GM12872 (cell line): Measurements from ENCODE around the gene UBE2G1.

Experiments used
- TF ChIP-seq, protein P1 (sequence below): IDR thresholded peaks from 3 replicates; pipeline ENCODE4 v1.5.1; 2011; ENCODE audit warnings: low read depth, mild to moderate bottlenecking, low read length, moderate library complexity; ENCODE audit not compliant: insufficient read depth

The UBE2G1 gene

GRCh38 chr17:4272213-4272971 is 94.1 kb downstream of the UBE2G1 start:
- TF ChIP-seq, protein P1, sequence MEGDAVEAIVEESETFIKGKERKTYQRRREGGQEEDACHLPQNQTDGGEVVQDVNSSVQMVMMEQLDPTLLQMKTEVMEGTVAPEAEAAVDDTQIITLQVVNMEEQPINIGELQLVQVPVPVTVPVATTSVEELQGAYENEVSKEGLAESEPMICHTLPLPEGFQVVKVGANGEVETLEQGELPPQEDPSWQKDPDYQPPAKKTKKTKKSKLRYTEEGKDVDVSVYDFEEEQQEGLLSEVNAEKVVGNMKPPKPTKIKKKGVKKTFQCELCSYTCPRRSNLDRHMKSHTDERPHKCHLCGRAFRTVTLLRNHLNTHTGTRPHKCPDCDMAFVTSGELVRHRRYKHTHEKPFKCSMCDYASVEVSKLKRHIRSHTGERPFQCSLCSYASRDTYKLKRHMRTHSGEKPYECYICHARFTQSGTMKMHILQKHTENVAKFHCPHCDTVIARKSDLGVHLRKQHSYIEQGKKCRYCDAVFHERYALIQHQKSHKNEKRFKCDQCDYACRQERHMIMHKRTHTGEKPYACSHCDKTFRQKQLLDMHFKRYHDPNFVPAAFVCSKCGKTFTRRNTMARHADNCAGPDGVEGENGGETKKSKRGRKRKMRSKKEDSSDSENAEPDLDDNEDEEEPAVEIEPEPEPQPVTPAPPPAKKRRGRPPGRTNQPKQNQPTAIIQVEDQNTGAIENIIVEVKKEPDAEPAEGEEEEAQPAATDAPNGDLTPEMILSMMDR = no peak

- TF ChIP-seq, protein P1 = no peak
Measured at GRCh38 chr17:4270736-4271135, 95.7 kb downstream of the UBE2G1 start.

DNA sequence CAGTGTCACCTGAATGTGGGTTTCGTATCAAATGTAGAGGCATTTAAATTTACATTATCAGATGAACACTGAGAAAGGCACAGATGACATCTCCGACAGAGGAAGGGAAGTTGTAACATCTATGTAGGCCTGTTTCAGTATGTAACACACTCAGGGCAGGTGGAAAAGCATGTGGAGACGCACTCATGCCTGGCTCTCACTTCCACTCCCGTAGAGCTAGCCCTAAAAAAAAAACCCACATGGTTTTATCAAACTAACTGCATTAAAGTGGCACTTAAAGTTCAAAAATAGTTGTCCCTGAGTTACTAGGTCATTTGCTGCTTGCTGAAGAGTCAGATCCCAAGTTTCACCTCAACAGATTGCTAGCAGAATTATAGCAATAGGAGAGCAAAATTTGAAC is 96.6 kb downstream of the UBE2G1 start:
- TF ChIP-seq, protein P1 = no peak

DNA sequence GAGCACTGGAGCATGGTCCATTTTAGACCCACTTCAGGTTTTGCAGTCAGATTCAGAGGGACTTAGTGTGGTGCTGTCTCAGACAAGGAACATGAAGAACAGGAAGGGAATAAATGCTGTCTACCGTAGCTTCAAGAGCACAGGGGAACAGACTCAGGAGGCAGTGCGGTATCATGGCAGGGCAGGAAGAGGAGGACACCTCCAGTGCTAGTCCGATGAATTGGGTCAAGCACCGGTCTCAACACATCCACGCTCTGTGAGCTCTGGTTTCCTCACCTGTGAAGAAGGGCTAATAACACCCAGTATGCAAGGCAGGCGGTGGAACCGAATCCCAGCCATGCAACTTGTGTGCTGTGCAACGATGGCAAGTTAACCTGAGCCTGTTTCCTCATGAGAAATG is 99.1 kb downstream of the UBE2G1 start:
- TF ChIP-seq, protein P1 = no peak

- TF ChIP-seq, protein P1 = no peak
Measured at GRCh38 chr17:4266550-4266949, 99.9 kb downstream of the UBE2G1 start.

GRCh38 chr17:4263282-4264215 is 102.9 kb downstream of the UBE2G1 start, which contains the start of gene ANKFY1:
Gene ANKFY1, minus strand, starts transcription at chr17:4263979. Its CDS starts 38 bp downstream, at chr17:4263941.
- TF ChIP-seq, protein P1 = no peak

- TF ChIP-seq, protein P1 = no peak
Measured at GRCh38 chr17:4262703-4263102, 103.8 kb downstream of the UBE2G1 start.
